ENCODE data around the gene FBXL14.

DNA sequence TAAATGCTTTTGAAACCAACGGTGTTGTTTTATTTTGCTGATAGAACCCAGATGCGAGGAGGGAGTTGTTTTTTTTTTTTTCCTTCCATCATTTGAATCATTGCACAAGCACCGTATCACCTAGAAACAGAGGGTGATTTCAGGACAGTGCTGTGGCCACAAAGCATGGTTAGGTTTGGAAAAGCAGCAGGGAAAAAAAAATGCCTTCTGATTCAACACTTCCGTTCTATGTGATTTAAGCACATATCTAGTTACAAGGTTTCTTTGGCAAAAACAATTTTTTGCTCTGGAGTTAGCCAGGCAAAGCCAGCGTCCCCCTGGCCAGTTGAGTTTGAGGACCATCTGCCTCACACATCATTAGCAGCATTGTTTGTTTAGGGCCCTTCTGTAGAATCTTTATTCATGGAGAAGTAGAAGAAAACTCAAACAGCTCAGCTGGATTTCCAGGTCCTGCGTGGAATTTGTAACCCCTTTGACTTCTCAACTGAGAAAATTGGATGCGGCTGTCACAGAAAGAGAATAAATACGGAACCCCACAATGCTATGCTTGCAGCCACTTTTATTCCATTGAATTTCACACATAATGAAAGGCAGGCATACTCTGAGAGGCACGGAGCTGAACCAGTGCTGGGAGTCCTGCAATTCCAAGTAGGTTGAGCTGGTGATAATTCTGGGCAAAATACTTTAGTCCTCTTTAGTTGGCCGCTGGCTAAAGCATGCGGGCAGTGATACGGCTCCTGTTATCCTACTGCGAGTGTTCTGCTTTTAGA lies 17.6 kb upstream of the FBXL14 start:
- TF ChIP-seq, protein P1, sequence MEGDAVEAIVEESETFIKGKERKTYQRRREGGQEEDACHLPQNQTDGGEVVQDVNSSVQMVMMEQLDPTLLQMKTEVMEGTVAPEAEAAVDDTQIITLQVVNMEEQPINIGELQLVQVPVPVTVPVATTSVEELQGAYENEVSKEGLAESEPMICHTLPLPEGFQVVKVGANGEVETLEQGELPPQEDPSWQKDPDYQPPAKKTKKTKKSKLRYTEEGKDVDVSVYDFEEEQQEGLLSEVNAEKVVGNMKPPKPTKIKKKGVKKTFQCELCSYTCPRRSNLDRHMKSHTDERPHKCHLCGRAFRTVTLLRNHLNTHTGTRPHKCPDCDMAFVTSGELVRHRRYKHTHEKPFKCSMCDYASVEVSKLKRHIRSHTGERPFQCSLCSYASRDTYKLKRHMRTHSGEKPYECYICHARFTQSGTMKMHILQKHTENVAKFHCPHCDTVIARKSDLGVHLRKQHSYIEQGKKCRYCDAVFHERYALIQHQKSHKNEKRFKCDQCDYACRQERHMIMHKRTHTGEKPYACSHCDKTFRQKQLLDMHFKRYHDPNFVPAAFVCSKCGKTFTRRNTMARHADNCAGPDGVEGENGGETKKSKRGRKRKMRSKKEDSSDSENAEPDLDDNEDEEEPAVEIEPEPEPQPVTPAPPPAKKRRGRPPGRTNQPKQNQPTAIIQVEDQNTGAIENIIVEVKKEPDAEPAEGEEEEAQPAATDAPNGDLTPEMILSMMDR (IDR thresholded peaks at IDR 0.05) = no peak
- no peak for TF ChIP-seq POLR2A (IDR thresholded peaks at IDR 0.05)

All from breast epithelium (tissue), 3 donors.